Retina (tissue), 1 donor: ENCODE results near the gene PEX11A.
"Not testable (repeated sequence)": the region's sequence is repeated elsewhere in the genome, so short reads cannot be mapped to it uniquely, and the experiment has no call there.

Source experiments
- DNase-seq: peaks from one replicate; pipeline ENCODE4 v3.0.0-alpha.2; 2016

The PEX11A gene, protein sequence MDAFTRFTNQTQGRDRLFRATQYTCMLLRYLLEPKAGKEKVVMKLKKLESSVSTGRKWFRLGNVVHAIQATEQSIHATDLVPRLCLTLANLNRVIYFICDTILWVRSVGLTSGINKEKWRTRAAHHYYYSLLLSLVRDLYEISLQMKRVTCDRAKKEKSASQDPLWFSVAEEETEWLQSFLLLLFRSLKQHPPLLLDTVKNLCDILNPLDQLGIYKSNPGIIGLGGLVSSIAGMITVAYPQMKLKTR

DNA sequence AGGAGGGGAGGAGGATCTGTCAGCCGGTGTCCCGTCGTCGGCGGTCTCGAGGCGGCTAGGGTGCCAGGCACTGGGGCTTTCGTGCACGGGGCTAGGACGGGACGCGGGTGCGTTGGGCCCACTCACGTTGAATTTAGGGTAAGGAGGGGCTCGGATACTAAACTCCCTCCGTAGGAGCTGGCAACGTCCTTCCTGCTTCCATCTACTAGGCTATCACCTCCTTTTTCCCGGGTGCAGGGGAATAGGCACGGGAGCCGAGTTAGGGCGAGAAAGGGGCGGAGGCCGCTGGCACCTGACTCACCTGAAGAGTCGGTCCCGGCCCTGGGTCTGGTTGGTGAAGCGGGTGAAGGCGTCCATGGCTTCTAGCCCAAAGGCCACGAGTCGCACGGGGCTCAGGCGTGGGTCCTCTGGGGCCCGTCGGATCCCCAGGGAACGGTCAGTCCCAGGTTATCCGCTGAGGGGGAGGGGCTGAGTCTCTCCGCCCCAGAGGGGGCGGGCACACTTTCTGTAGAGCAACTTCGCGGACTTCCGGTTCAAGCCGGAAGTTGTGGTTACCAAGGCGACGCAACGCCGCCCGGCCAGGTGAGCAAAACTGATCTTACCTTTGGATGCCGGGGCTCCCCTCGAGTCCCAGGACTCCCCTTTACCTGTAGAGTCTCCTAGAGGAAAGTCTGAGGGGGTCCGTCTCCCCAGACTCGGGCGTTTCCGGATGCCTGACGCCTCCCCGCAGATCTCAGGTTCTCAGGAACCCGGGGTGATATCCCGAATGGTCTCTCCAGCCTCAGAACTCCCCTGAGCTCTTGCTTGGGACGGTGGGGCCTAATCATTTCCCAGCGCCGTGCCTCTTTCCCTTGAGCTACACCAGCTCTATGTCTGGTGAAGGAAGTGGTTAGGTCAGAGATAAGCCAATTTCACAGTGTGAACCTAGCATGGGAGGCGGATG lies at the start of gene PEX11A, which contains the start of gene WDR93:
PEX11A (minus strand) TSS at position 479 of the 943 bp plus-strand sequence; CDS start at position 357, 122 bp downstream.
WDR93 (plus strand) TSS at position 536 of the 943 bp plus-strand sequence. CDS start 10,936 bp downstream, outside the sequence.
- DNase-seq: peak; percentile 91

DNA sequence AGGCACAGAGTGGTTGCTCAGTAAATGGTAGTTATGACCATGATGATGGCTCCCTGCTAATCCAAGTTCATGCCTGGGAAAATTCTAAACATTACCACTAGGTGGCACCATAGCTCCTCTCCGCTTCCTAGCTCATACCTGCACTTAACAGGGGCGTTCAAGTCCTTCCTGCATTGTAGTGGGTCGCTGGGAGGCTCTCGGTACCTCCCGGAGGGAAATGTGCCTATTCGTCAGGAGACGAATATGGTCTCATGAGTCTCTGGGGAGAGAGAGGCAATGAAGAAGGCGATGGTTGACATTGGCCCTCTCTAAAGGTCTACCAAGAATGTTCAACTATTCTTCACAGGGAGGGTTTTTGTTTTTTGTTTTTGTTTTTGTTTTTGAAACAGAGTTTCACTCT lies 49.6 kb upstream of the PEX11A start:
- DNase-seq: peak; percentile 79

DNA sequence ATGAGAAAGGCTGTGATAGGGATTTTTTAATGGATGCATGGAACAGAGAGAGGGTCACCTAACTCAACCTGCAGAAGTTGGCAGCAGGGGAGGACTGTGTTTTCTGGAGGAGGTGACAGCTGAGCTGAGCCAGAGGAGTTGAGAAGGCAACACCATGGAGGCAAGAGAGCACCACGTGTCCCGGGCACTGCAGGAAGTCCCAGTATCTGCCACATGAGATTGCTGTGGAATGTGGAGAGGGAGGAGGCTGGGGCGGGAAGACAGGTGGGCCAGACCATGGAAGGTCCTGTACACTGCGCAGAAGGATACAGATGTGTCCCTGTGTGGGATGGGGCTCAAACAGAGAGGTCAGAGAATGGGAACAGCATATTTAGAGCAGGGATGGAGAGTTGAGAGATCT lies 45.2 kb upstream of the PEX11A start:
- DNase-seq: no peak

DNA sequence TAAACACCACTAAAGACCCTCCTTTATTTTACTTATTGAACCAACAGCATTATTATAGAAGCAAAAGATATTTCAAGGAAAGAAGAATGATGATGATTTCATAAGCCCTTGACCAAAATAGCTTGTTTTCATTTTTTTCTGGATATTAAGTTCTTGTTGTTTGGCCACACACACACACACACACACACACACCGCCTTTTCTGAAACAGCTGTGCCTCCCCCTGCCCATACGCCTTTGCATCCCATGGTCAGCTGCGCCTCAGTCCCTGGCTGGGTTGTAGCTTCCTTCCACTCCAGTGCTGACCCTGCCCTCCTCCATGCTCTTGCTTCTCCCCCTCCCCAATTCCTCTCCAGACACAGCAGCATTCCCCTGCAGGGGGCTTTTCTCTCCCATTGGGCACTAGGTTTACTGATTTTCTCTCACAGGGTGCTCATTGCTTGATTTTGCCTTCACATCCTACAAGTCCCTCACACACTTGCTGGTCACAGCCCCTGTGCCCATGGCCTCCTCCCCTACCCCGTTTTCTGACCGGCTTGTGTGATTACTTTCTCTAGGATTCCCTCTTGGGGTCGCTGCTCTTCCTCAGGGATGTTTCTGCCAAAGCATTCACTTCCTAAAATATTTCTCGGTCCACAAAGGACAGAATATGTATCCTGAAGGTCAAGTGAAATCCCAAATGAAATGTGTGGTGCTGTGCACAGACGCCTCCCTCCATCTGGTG lies 42.1 kb upstream of the PEX11A start:
- DNase-seq: no peak

DNA sequence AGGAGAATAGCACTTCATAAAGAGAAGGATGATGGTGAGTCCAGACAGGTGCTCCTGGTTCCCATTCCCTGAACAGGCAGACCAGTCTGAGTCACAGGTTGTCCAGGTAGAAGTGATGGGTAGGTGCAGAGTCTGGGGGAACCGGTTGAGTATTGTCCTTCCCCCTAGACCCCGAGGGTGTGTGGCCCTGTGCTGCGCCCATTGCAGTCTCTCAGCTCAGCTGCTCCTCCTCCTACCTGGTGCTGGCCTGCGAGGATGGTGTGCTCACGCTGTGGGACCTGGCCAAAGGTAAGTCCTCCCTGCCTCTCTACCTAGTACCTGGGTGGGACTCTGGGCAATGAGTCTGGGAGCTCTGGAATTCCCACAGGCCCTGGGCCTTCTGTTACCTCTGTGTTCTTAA lies 40.7 kb upstream of the PEX11A start:
- DNase-seq: no peak

DNA sequence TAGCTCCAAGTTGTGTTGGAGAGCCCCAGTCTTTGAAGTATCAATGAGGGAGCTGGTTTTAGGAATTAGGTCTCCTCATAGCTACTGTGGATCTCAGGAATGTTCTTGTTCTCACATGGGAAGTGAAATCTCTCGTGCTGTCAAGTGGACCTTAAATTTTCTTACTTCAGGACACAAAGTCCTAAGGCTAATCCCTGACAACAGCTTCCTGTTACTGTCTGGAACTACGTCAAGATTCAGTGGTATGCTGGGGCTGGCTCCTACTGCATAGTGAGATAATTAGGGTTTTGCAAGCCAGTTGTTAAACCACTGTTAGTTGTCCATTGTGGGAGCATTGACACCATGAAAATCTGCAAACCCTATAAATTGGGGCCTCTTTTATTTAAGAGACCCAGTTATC lies 37.7 kb upstream of the PEX11A start:
- DNase-seq: no peak

DNA sequence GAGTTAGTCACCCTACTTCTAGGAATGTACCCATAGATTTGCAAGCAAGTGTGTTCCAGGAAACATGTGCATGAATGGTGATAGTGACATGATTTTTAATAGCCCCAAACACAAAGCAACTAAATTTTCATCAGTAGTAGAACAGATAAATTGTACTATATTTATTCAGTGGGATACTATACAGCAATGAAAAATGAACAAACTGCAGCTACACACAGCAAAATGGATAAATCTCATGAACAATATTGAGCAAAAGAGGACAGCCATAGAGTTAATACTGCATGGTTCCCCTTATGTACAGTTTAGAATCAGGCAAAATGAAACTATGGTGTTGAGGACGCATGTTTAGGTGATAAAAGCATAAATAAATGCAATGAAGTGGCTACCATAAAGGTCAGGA lies 34.5 kb upstream of the PEX11A start:
- DNase-seq: no peak

DNA sequence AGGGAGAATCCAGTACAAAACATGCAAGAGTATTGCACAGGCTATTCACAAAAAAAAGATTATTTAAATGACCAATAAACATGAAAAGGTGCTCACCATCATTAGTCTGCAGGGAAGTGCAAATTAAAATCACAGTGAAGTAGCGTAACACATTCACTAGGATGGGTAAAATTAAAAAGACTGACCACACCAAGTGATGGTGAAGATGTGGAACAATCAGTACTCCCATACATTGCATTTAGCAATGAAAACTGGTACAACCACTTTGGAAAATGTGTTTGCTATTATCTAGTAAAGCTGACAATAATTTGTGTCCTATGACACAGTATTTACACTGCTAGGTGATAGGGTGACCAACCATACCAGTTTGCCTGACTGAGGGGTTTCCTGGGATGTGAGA lies 34.1 kb upstream of the PEX11A start:
- no peak for DNase-seq

DNA sequence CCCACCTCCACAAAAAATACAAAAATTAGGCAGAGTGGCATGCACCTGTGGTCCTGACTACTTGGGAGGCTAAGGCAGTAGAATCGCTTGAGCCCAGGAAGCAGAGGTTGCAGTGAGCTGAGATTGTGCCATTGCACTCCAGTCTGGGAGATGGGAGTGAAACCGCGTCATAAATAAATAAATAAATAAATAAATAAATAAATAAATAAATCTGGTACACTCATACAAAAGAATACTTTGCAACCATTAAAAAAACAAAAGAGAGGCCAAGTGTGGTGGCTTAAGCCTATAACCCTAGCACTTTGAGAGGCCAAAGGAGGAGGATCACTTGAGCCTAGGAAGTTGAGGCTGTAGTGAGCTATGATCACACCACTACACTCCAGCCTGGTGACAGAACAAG lies 32.5 kb upstream of the PEX11A start:
- DNase-seq: no peak

DNA sequence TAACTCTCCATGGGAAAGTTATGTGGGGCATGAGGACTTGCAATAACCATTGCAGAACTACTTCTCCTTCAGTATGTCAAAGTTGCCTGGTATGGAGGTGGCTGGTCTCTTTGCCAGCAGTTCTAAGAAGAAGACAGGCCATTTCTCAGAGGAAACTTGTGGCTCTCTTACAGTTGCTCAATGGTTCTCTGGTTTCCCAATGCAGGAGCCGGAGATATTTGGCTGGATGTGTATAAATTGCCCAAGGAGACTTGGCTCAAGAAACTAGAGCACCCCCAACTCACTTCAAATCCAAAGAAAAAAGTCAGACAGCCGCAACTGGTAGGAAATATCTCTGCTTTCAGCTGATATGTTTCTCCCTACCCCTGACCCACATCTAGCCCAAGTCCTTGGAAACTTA lies 24.2 kb upstream of the PEX11A start:
- no peak for DNase-seq

DNA sequence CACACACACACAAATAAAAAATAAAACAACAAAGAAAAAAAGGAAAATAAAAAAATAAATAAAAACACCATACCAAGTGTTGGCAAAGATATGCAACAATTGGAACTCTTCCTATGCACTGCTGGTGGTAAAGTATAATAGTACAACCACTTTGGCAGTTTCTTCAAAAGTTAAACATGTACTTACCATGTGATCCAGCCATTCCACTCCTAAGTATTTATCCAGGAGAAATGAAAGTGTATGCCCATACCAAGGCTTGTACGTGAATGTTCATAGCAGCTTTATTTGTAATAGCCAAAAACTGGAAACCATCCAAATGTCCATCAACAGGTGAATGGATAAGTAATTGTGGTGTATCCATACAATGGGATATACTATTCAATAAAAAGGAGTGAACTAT lies 17.0 kb upstream of the PEX11A start:
- DNase-seq: no peak

DNA sequence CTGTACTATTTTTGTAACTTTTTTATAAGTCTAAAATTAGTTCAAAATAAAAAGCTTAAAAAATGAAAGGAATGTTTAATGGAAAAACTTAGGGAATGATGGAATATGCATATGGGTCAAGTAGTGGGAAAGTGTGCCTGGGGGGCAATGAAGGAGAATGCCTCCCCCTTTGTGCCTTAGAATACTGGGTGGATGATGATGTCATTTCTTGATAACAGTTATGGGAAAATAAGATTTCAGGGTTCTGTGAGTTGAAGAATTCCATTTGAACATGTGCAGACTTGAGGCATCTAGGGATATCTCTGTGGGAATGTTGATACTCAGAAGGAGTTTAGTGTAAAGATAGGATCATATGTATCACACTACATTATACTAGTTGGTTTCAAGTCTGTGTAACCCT lies 13.9 kb upstream of the PEX11A start:
- DNase-seq: no peak

DNA sequence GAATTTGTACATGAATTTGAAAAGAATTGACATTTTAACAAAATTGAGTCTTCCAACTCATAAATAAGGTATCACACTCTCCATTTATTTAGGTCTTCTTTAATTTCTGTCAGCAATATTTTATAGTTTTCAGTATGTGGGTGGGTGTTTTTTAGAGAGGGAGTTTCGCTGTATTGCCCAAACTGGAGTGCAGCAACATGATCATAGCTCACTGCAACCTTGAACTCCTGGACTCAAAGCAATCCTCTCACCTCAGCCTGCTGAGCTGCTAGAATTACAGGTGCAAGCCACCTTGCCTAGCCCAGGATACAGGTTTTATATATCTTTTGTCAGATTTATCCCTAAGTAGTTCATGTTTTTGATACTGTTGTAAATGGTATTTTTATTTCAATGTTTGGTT lies 4.6 kb upstream of the PEX11A start:
- no peak for DNase-seq

DNA sequence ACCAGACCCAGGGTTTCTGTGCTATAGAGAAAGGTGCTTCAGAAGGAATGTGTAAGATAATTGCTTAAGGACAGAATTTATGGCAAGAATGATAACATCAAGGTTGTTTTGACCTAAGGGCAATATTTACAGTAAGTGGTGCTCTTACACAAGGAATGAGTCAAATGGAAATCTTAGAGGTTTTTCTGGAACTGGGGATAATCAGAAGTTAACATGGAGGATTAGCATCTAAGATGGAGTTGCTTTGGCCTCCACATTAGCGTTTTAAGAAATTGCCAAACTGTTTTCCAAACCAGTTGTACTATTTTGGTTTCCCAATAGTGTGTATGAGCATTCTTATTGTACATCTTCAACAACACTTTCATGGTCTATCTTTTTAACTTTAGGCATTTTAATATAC lies 3.1 kb upstream of the PEX11A start:
- no peak for DNase-seq

DNA sequence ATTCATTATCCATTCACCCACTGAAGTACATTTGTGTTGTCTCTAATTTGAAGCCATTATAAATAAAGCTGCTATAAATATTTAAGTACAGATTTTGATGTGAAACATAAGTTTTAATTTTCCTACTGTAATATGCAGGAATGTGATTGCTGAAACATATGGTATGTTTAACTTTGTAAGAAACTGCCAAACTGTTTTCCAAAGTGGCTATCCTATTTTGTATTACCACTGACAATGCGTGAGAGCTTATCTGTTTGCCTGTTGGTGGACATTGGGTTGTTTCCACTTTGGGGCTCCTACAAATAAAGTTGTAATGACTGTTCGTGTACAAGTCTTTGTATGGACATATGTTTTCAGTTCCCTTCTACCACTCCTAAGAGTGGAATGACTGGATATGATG lies 2.5 kb upstream of the PEX11A start:
- no peak for DNase-seq

DNA sequence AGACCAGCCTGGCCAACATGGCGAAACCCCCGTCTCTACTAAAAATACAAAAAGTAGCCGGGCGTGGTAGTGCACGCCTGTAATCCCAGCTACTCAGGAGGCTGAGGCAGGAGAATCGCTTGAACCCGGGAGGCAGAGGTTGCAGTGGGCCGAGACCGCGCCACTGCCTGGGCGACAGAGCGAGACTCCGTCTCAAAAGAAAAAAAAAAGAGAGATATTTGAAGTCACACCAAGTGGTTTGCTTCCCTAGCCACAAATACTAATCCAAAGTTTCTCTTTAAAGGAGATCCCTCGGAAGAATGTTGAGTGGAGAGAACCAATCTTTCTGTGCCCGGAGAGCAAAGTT lies 651 bp downstream of the PEX11A start:
- DNase-seq: not testable (repeated sequence)

DNA sequence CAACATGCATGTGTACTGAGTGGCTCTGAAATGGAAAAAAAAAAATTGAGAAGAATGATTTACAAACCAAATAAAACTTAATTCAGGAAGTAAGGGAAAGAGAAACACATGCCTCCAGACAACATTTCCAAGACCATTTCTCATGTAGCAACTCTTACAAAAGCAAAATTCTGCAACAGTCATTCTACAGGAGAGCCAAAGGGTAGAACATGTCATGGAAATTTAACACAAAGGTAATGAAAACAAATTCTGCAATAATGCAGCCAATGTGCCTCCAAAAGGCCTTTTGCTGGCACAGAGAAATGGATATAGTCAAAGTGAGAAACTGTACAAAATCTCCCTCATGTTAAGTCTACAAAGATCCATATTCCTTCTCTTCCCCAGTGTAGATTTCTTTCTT lies 4.0 kb downstream of the PEX11A start:
- DNase-seq: no peak

DNA sequence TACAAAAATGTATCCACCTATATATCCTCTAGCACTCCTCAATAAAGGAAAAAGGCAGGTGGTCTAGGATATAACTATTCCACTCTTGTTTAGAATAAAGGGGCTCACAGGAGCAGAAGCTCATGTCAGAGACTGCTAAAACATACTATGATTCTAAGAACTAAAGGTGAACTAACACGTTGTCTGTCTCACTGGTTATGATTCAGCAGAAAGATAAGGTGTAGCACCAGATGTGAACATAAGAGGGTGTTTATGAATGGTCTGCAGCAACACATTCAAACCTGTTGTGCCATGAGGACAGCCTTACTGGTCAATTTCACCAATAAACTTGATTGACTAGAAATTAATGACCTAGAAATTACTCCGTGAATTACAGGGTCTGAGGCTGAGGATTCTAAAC lies 4.6 kb downstream of the PEX11A start:
- no peak for DNase-seq

DNA sequence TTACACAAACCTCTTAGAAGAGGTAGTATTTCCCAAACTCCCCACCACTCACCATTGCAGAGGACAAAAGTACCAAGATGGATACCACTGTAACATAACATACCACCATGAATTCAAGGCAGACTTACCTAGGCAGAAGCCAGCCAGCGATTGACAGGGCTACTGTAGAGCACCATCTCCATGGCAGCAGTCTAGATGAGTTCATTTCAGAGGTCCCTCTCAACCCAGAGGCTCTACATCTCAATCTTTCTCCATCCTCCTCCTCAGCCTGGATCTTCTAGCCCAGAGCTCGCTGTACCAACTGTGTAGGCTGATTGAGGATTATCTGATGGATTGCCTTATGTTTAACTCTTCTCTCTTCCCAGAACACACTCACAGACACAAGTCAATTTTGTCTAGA lies 9.4 kb downstream of the PEX11A start:
- DNase-seq: no peak

DNA sequence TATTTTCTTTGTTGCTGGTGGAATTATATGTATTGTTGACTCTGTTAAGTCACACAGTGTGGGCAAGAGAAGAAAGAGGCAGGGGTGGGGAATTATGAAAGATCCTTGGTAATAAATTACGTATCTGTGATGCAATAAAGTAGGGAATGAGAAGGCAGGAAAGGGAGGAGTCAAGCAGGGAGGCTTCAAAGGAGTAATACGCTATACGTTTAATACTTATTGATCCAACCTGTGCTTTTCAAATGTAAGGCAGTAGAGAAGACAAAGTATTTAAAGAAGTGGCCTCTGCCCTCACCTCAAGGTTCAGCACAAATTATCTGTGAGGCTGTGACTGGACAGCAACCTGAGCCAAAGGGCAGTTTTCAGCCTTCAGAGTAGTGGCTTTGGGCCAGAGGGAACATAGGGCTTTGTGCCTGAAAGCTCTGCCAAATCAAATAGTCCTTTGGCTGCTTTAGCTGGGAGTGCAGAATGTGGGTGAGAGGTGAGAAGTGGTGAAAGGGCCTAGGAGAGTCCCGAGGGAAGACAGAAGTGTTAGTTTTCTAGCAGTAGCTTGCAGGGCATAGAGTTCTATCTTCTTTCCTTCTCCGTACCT lies 10.2 kb downstream of the PEX11A start:
- DNase-seq: no peak

DNA sequence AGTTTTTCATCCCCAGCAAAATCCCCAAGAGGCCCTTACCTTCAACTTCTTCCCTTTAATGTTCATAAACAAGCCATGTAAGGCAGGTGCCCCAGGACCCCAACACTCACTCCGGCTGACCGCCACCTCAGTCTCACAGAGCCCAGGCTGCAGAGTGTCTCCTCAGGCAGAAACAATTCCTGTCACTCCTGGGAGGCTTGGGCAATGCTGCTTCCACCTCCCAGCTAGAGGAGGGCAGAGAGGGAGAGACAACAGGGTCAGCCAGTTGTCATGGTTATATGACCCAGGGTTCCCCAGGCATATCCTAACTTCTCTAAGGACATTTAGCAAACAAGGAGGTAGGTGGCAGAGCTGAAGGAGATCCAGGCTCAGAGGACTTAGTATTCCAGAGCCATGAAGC lies 11.3 kb downstream of the PEX11A start, which contains the start of gene PLIN1:
PLIN1 (minus strand) TSS at position 156 of the 400 bp plus-strand sequence. CDS start 1,878 bp downstream, outside the sequence.
- no peak for DNase-seq

DNA sequence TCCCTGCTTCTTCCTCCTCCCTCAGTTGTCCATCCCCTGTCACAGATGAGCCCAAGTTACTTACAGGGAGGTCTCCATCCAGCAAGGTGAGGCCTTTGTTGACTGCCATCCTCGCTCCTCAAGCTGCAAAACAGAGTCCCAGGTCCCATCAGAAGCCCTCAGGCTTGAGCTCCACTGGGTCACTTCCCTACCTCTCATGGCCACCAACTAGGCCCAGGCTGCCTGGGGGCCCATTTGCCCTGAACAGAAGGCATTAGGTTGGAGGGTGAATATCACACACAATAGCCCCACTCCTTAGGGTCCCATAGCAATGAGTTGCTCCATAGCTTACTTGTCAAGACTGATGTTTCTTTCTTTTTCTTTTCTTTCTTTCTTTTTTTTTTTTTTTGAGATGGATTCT lies 13.2 kb downstream of the PEX11A start:
- DNase-seq: no peak

DNA sequence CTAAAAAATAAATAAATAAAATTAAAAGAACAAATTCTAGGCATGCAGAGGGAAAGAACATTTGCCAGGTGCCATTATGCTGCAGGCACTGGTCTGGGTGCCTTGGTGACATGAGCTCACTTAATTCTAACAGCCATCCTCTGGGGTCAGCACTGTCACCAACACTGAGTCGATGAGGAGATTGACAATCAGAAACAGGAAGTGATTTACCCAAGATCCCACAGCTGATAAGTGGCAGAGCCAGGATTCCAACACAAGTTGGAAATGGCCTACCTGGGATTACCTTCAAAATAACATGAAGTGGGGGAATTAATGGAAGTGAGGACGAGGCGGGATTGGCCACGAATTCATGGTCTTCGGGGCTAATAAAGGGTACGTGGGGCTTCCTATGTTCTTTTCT lies 14.9 kb downstream of the PEX11A start:
- no peak for DNase-seq
